ENCODE results near the gene CPSF4L. TPM values are rescaled to one million over a fixed set of nuclear protein-coding genes. Genes with fewer than 3 reads are reported as not detected.
"Not testable (repeated sequence)": the region's sequence is repeated elsewhere in the genome, so short reads cannot be mapped to it uniquely, and the experiment has no call there.

Gene CPSF4L
- total RNA-seq, 1 donor from 2014 or later: not detected

DNA sequence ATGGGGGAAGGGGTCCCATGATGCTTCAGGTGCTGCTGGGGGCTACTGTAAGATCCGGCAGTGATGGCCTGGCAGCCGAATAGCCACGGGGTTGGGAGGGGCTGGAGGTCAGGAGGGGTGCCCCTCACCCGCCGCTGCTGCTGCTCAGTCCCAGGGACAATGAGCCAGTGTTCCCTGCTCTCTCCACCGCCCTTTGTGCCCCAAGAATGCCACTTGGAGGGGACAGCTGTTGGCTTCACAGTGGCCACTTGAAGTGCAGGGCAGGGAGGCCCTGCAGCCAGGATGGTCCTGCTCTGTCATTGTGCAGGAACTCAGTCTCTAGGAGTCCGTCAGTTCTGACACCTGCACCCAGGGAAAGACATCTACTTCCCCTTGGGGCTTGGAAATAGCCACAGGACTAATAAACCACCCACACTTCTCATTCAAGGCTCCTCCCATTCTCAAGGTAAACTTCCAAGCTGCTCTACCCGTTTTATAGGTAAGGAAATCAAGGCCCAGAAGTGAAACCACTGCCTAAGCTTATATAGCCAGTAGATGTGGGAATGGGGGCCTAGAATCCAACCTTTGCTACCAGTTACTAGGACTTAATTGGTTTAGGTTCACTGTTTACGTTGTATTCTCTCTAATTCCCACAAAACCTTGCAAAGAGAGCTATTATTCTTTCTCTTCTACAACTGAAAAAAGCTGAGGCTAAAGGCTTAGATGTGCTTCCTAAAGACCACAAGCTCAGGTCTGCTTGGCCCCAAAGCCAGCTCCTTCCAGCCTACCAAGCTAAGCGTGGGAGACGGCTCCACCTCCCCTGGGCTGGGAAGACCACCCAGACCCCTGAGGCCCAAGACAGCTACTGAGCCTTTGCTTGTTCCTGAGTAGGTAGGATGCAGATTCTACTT lies 6.2 kb upstream of the CPSF4L start:
- TF ChIP-seq, protein P1, sequence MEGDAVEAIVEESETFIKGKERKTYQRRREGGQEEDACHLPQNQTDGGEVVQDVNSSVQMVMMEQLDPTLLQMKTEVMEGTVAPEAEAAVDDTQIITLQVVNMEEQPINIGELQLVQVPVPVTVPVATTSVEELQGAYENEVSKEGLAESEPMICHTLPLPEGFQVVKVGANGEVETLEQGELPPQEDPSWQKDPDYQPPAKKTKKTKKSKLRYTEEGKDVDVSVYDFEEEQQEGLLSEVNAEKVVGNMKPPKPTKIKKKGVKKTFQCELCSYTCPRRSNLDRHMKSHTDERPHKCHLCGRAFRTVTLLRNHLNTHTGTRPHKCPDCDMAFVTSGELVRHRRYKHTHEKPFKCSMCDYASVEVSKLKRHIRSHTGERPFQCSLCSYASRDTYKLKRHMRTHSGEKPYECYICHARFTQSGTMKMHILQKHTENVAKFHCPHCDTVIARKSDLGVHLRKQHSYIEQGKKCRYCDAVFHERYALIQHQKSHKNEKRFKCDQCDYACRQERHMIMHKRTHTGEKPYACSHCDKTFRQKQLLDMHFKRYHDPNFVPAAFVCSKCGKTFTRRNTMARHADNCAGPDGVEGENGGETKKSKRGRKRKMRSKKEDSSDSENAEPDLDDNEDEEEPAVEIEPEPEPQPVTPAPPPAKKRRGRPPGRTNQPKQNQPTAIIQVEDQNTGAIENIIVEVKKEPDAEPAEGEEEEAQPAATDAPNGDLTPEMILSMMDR (IDR thresholded peaks at IDR 0.05; ENCODE audit: unreplicated experiment): no peak
- Mint-ChIP-seq H3K27me3 (no peaks in the 10 kb centered on the region), H3K9me3 (ENCODE audit: low read depth) (no peaks in the 10 kb centered on the region), H3K4me3 (ENCODE audit: low read depth) (no peak overlapping the region), H3K27ac (no peak overlapping the region), H3K36me3 (ENCODE audit: insufficient read depth) (no peaks in the 10 kb centered on the region), H3K4me1 (ENCODE audit: low read depth) (peaks cover 24% of the 10 kb centered on the region)
- DNase-seq (ENCODE audit: low spot score, unreplicated experiment): no peak

DNA sequence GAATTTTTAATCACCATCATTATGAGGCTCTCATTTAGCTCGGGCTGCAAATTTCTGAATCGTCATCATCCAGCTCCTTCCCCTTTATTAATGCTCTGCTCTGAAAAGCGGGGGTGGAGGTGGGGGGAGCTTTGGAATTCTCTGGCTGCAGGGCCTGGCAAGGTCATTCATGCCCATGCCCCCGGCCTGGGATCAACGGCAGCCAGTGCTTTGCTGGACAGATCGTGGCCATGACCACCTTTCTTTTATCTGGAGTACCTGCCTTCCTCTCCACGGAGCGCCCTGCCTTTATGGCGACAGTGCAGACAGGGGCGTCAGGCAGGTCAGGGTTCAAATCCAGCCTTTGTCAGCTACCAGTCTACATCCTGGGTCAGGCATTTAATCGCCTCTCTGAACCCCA lies 5.1 kb upstream of the CPSF4L start:
- Mint-ChIP-seq H3K36me3 (ENCODE audit: insufficient read depth) (no peaks in the 10 kb centered on the region), H3K27ac (no peak overlapping the region), H3K27me3 (no peaks in the 10 kb centered on the region), H3K4me1 (ENCODE audit: low read depth) (peaks cover 25% of the 10 kb centered on the region), H3K4me3 (ENCODE audit: low read depth) (no peak overlapping the region), H3K9me3 (ENCODE audit: low read depth) (no peaks in the 10 kb centered on the region)
- DNase-seq (ENCODE audit: low spot score, unreplicated experiment): no peak
- TF ChIP-seq, protein P1 (IDR thresholded peaks at IDR 0.05; ENCODE audit: unreplicated experiment): no peak

DNA sequence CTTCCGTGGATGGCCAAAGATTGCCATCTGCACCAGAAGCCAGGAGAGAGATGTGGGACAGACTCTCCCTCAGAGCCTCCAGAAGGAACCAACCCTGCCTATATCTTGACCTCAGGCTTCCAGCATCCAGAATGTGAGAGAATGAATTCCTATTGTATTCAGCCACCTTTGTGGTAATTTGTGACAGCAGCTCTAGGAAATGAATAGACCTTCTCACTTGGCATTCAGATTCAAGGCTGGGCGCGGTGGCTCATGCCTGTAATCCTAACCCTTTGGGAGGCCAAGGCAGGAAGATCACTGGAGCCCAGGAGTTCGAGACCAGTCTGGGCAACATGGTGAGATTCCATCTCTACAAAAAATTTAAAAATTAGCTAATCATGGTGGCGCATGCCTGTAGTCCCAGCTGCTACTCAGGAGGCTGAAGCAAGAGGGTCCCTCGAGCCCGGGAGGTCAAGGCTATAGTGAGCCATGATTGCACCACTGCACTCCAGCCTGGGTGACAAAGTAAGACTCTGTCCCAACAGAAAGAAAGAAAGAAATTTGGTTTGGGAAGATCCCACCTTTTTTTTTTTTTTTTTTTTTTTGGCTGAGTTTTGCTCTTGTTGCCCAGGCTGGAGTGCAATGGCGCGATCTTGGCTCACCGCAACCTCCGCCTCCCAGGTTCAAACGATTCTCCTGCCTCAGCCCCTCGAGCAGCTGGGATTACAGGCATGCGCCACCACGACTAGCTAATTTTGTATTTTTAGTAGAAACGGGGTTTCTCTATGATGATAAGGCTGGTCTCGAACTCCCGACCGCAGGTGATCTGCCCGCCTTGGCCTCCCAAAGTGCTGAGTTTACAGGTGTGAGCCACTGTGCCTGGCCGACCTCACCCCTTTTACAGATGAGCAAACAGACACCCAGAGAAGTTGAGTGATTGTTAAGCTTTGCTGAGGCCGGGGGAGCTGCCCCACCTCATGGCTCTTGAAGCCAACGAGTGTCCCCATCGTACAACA lies 4.3 kb upstream of the CPSF4L start:
- H3K27ac Mint-ChIP-seq: no peak overlapping the region
- TF ChIP-seq, protein P1 (IDR thresholded peaks at IDR 0.05; ENCODE audit: unreplicated experiment): no peak
- H3K27me3 Mint-ChIP-seq: no peaks in the 10 kb centered on the region
- no peak for DNase-seq (ENCODE audit: low spot score, unreplicated experiment)
- H3K4me3 Mint-ChIP-seq (ENCODE audit: low read depth): no peak overlapping the region
- H3K36me3 Mint-ChIP-seq (ENCODE audit: insufficient read depth): no peaks in the 10 kb centered on the region
- H3K4me1 Mint-ChIP-seq (ENCODE audit: low read depth): peaks cover 27% of the 10 kb centered on the region
- no peaks in the 10 kb centered on the region for H3K9me3 Mint-ChIP-seq (ENCODE audit: low read depth)

DNA sequence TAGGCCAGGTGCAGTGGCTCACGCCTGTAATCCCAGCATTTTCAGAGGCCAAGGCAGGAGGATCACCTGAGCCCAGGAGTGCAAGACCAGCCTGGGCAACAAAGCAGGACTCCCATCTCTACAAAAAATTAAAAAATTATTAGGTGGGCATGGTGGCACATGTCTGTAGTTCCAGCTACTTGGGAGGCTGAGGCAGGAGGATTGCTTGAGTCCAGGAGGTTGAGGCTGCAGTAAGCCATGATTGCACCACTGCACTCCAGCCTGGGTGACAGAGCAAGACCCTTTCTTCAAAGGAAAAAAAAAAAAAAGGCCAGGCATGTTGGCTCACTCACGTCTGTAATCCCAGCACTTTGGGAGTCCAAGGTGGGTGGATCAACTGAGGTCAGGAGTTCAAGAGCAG lies 2.8 kb upstream of the CPSF4L start:
- not testable (repeated sequence) for H3K27me3 Mint-ChIP-seq; DNase-seq (ENCODE audit: low spot score, unreplicated experiment); H3K27ac Mint-ChIP-seq; H3K36me3 Mint-ChIP-seq (ENCODE audit: insufficient read depth); H3K9me3 Mint-ChIP-seq (ENCODE audit: low read depth); H3K4me3 Mint-ChIP-seq (ENCODE audit: low read depth)
- H3K4me1 Mint-ChIP-seq (ENCODE audit: low read depth): peaks cover 30% of the 10 kb centered on the region

DNA sequence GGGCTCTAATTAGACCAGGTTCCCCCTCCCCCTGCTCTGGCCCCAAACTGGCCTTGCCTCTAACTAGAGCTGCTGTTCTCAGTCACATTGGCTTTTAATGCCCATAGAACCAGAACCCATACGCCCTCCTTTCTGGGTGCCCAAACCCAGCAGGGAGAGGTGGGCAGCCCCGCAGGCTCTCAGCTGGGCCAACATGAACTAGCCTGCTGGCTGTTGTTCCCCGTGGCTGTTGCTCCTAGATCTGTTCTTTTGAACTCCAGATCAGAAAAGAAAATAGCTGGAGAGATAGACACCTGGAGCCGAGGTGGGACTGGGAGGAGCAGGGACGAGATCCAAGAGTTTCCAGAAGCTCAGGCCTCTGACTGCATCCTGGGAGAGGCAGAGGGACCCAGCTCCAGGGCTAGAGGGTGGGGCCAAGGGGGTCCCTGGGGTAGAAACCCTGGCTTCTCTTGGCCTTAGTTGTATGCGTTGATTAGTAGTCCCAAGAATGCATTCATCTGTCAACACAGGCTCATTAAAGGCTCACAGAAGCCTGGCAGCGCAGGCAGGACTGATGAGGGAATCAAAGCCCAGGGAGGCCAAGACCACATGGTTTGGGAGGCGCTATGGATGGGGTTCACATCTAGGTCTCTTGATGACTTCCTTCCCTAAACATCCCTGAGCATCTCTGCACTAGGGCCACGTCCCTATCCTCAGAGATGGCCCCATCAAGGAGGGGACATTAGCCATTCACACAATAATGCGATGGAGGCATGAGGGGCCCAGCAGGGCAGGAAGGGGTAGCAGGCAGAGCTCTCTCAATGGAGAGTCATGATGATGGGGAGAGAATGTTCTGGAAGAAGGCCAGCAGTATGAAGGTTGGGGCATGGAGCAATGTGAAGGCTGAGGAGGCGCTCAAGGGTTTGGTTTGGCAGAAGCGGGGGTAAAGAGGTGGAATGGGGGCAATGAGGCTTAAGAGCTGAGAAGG lies 1.3 kb upstream of the CPSF4L start:
- peak overlapping the region; percentile 98 for H3K27ac Mint-ChIP-seq
- peak overlapping the region; percentile 14 for H3K4me3 Mint-ChIP-seq (ENCODE audit: low read depth)
- H3K4me1 Mint-ChIP-seq (ENCODE audit: low read depth): peaks cover 30% of the 10 kb centered on the region
- no peaks in the 10 kb centered on the region for H3K27me3 Mint-ChIP-seq
- TF ChIP-seq, protein P1 (IDR thresholded peaks at IDR 0.05; ENCODE audit: unreplicated experiment): no peak
- no peaks in the 10 kb centered on the region for H3K9me3 Mint-ChIP-seq (ENCODE audit: low read depth)
- no peak for DNase-seq (ENCODE audit: low spot score, unreplicated experiment)
- H3K36me3 Mint-ChIP-seq (ENCODE audit: insufficient read depth): no peaks in the 10 kb centered on the region
